Immature natural killer cell (primary cell): ENCODE results near the gene MAML3. TPM values are rescaled to one million over a fixed set of nuclear protein-coding genes. Genes with fewer than 3 reads are reported as not detected.

Experiments
- DNase-seq, 3 donors: peaks; one replicate each; pipeline ENCODE4 v3.0.0; 2022; ENCODE audit warnings: mixed read lengths in 1 of 3
- H3K27ac Mint-ChIP-seq, 6 donors: one replicate each; pipeline ENCODE4 v1.8.0; 2020; ENCODE audit warnings: mixed read lengths in 6 of 6, mild to moderate bottlenecking in 5 of 6, inconsistent platforms in 4 of 6, moderate library complexity in 3 of 6
- H3K27me3 Mint-ChIP-seq, 3 donors: one replicate each; pipeline ENCODE4 v1.8.0; 2020 to 2021; ENCODE audit warnings: low read depth in 3 of 3, mild to moderate bottlenecking in 3 of 3, mixed read lengths in 3 of 3, moderate library complexity in 3 of 3, inconsistent platforms in 1 of 3
- H3K36me3 Mint-ChIP-seq, 3 donors: one replicate each; pipeline ENCODE4 v1.8.0; 2020; ENCODE audit warnings: mixed read lengths in 3 of 3, inconsistent platforms in 2 of 3, mild to moderate bottlenecking in 2 of 3
- H3K4me1 Mint-ChIP-seq, 2 donors: one replicate each; pipeline ENCODE4 v1.8.0; 2020; ENCODE audit warnings: inconsistent platforms in 2 of 2, mild to moderate bottlenecking in 2 of 2, mixed read lengths in 2 of 2, moderate library complexity in 1 of 2
- H3K4me3 Mint-ChIP-seq, 5 donors: one replicate each; pipeline ENCODE4 v1.8.0; 2020; ENCODE audit warnings: mild to moderate bottlenecking in 5 of 5, mixed read lengths in 5 of 5, inconsistent platforms in 3 of 5, moderate library complexity in 3 of 5
- H3K9me3 Mint-ChIP-seq, 6 donors: one replicate each; pipeline ENCODE4 v1.8.0; 2020; ENCODE audit warnings: mild to moderate bottlenecking in 6 of 6, mixed read lengths in 6 of 6, inconsistent platforms in 4 of 6, moderate library complexity in 3 of 6
- polyA plus RNA-seq, 3 donors: library from polyadenylated mRNA; unstranded; fragments of 300-500 nt; fragmentation: Illumina TruSeq; gene quantifications; one replicate each; pipeline ENCODE4 v1.2.3, GENCODE V29; 2021

The MAML3 gene
- polyA plus RNA-seq, 3 donors from 2014 or later, result 0.41 to 1.2 TPM; not detected in 1

DNA sequence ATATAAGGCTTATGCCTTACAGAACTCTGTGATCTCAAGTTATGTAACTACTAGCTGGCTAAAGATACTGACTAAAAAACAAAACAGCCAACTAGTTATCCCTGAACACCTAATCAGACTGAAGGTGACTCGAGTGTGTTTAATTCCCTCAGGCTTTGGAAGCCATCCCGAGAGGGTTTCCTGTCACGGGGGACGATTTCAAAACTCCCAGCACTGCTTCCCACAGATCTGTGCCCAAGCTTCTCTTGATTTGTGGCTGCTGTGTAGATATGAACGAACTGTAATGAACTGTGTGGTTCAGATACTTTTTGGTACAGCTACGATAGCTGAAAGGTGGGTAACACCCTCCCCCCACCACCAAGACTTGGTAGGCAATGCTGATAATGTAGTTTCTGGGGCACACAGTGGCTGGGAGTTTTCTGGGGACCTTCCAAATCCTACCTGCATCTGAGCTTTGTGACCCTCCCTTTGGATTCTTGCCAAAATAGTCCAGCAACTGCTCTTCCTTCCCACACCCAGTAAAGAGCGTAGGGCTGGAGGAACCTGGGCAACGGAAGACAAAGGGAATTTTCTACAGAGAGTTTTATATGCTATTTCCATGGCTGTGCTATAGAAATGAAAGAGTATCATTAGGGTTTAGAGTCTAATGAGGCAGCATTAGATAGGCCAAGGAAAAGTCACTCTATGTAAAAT lies 339.5 kb downstream of the MAML3 start:
- Mint-ChIP-seq H3K36me3 (peaks cover 0 to 8% (median 0%) of the 10 kb centered on the region in 3 donors), H3K9me3 (peaks cover 0 to 3% (median 0%) of the 10 kb centered on the region in 6 donors), H3K4me3 (no peak overlapping the region), H3K4me1 (peaks cover 14 to 36% of the 10 kb centered on the region in 2 donors), H3K27me3 (peaks cover 0 to 6% (median 6%) of the 10 kb centered on the region in 3 donors), H3K27ac (no peak overlapping the region)
- DNase-seq, result no peak

DNA sequence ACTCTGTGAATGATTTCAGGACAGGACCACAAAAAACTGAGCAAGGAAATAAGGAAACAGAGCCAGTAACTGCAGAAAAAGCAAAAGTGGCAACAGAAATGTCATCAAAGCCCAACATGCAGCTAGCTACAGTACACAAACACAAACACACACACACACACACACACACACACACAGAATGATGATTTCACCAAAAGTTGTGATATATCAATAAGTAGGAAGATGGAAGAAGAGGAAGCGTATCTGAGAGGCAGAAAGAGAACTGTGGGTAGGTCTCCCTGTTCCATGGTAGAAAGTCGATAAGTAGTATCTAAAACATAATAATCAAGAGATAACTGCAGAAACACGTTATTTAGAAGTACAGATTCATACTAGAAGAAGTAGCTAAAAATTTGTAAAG lies 340.1 kb downstream of the MAML3 start:
- Mint-ChIP-seq H3K36me3 (peaks cover 0 to 8% (median 0%) of the 10 kb centered on the region in 3 donors), H3K4me3 (no peak overlapping the region), H3K9me3 (peaks cover 0 to 3% (median 0%) of the 10 kb centered on the region in 6 donors), H3K27ac (no peak overlapping the region), H3K4me1 (peaks cover 18 to 42% of the 10 kb centered on the region in 2 donors), H3K27me3 (peaks cover 0 to 6% (median 5%) of the 10 kb centered on the region in 3 donors)
- no peak for DNase-seq

DNA sequence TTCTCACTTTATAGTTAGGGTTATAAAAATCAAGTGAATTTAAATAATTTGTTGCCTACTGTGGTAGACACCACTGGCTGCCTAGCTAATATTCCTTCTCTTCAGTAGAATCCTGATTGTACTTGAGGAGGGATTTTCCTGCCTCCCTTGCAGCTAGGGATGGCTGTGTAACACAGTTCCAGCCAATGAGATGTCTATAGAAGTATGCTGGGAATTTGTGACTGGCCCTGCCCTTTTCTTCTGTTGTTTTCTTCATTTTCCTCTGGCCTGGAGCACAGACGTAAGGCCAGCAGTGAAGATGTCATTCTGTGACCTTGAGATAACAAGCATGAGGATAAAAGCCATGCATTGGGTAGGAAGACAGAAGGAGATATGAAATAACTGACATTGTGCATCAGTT lies 343.3 kb downstream of the MAML3 start:
- H3K36me3 Mint-ChIP-seq, result peaks cover 0 to 4% (median 0%) of the 10 kb centered on the region in 3 donors
- peaks cover 16 to 36% of the 10 kb centered on the region in 2 donors for H3K4me1 Mint-ChIP-seq
- DNase-seq, result no peak
- peaks cover 0 to 2% (median 1%) of the 10 kb centered on the region in 3 donors for H3K27me3 Mint-ChIP-seq
- no peaks in the 10 kb centered on the region for H3K9me3 Mint-ChIP-seq
- no peak overlapping the region for H3K4me3 Mint-ChIP-seq
- H3K27ac Mint-ChIP-seq, result no peak overlapping the region

DNA sequence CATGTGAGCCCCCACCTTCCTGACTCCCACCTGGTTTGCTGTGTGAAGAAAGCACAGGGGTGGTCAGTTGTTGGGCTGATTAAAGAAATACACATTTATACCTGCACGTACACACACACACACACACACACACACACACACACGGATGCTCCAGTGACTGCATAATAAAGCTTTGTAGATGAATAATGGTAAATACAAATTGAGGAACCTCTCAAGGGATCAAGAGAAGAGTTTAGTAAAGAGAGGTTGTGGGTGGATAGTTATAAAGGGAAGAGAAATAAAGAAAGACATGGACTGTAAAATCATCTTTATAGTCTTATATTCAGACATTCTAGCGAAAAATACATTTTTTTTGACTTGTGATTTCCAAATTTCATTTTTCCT lies 344.2 kb downstream of the MAML3 start:
- H3K27ac Mint-ChIP-seq, result peak overlapping the region; percentile 1 to 80 (median 54)
- peaks cover 14 to 30% of the 10 kb centered on the region in 2 donors for H3K4me1 Mint-ChIP-seq
- peak overlapping the region; percentile 40 to 64 (median 57) for H3K4me3 Mint-ChIP-seq
- no peaks in the 10 kb centered on the region for H3K9me3 Mint-ChIP-seq
- peaks cover 0 to 4% (median 0%) of the 10 kb centered on the region in 3 donors for H3K36me3 Mint-ChIP-seq
- DNase-seq, result no peak
- peaks cover 0 to 2% (median 1%) of the 10 kb centered on the region in 3 donors for H3K27me3 Mint-ChIP-seq

DNA sequence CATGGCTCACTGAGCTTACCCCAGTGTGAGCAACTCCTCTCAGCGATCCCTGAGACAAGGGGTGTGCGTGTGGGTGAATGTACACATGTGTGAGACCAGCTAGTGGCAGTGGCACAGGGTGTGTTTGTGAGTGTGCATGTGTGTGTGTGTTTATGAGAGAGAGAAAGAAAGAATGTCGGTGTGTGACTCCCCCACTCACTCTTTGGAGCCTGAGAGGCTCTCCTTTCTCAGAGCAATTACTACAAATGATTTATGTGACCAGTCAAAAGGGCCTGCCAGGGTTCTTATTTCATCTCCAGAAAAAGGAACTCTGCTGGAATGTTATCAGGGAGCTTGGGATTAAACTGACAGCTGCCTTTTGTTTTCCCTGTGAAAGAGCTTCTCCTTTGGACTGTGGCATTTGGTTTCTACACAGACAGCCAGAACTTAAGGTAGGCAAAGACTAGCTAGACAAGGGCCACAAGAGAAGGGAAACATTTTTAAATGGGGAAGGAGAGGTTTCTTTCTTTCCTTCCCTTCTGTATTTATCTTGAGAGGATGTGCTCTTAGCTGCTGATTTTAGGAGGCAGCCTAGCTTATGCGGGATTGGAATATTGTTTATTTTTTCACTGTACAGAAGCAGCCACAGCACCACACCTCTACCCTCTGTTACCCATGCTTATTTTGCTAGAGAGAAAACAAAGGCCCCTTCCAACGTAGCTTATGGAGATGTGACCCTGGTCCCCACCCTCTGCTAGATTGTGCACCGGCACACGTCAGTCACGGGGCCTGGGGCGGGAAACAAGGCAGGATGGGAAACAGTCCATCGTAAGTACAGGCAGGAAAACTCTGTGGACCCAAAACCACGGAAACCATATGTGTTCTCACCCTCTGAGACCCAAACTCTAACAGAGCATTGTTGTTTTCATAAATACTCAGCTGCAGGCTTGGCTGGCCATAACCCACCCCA lies 344.9 kb downstream of the MAML3 start:
- H3K36me3 Mint-ChIP-seq, result peaks cover 0 to 4% (median 0%) of the 10 kb centered on the region in 3 donors
- H3K27me3 Mint-ChIP-seq, result peaks cover 0 to 2% (median 1%) of the 10 kb centered on the region in 3 donors
- H3K4me3 Mint-ChIP-seq, result peak overlapping the region; percentile 40 to 64 (median 57)
- no peaks in the 10 kb centered on the region for H3K9me3 Mint-ChIP-seq
- peak in 2 of 3 donors; percentile 20 to 32 for DNase-seq
- H3K4me1 Mint-ChIP-seq, result peaks cover 14 to 30% of the 10 kb centered on the region in 2 donors
- H3K27ac Mint-ChIP-seq, result peak overlapping the region; percentile 19 to 80 (median 54)

DNA sequence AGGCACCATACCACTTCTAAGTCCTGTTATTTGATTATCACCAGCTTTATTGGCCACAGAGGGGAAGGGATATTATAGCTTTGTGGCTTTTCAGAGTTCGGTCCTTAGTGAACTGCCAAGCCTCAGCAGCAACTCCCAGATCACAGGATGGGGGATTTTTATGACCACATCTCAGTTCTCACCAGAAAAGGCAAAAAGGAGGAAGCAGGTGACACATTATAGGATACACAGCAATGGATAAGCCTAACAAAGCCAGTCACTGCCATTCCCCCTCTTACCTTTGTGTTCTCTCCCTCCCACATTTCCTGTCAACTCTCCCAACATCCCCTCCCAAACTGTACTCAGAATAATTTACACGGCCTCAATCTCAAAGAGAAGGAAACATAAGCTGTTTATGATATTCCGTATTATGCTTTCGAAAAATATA lies 345.6 kb downstream of the MAML3 start:
- Mint-ChIP-seq H3K36me3 (peaks cover 0 to 4% (median 0%) of the 10 kb centered on the region in 3 donors), H3K4me1 (peaks cover 16 to 36% of the 10 kb centered on the region in 2 donors), H3K27me3 (peaks cover 0 to 2% (median 1%) of the 10 kb centered on the region in 3 donors), H3K9me3 (no peaks in the 10 kb centered on the region), H3K27ac (peak overlapping the region in 3 of 6 donors; percentile 13 to 72 (median 36)), H3K4me3 (peak overlapping the region in 1 of 5 donors; percentile 44)
- DNase-seq, result no peak

DNA sequence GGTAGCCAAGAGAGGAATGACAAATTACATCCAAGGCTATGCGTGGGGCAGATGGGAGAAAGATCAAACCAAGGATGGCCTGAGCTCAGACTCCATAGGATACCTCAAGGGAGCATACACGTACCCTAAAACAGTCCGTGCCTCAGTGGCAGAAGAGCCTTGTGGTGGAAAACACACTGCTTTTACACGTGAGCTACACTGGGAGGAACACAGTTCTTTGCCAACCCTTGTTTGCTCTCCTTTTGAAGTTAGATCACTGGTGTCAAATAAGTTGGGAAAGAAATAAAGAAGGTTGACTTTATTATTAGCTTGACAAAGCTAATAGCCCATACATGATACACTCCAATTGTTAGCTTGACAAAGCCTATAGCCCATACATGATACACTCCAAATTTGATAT lies 346.5 kb downstream of the MAML3 start:
- no peak for DNase-seq
- Mint-ChIP-seq H3K9me3 (no peaks in the 10 kb centered on the region), H3K4me1 (peaks cover 18 to 43% of the 10 kb centered on the region in 2 donors), H3K36me3 (peaks cover 0 to 4% (median 0%) of the 10 kb centered on the region in 3 donors), H3K27me3 (peaks cover 0 to 2% (median 1%) of the 10 kb centered on the region in 3 donors), H3K27ac (peak overlapping the region in 1 of 6 donors; percentile 32), H3K4me3 (no peak overlapping the region)

DNA sequence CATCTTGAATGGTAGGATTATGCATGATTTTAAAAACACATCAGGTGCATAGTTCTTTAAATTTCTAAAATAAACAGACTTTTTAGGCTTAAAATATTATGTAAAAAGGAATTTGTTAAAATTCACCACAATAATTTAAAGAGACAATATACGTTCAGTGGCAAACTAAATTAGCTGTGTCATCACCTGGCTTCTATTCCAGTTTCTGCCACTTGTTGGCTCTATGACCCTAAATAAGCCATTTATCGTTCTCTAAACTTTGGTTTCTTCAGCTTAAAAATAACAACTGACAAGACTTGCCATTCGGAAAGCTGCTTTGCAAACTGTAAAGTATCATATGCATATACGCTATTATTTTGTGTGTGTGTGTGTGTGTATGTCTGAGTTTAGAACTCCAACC lies 347.1 kb downstream of the MAML3 start:
- Mint-ChIP-seq H3K4me1 (peaks cover 18 to 43% of the 10 kb centered on the region in 2 donors), H3K36me3 (peaks cover 0 to 4% (median 0%) of the 10 kb centered on the region in 3 donors), H3K27me3 (peaks cover 0 to 2% (median 1%) of the 10 kb centered on the region in 3 donors), H3K9me3 (no peaks in the 10 kb centered on the region), H3K27ac (peak overlapping the region in 1 of 6 donors; percentile 32), H3K4me3 (no peak overlapping the region)
- no peak for DNase-seq

DNA sequence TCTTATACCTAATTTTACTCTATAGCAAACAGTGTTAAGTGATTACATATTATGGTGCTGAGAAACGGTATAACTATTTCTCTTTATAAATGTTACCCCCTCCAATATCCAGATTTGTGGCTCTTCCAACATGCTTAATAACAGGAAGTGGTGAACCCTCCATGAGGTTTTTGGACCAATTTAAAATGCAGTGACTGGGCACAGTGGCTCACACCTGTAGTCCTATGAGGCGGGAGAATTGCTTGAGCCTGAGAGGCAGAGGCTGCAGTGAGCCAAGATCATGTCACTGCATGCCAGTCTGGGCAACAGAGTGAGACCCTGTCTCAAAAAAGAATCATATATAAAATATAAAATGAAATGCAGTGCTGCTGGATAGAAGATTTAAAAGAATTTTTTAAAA lies 351.1 kb downstream of the MAML3 start:
- DNase-seq, result no peak
- Mint-ChIP-seq H3K4me3 (no peak overlapping the region), H3K9me3 (no peaks in the 10 kb centered on the region), H3K27me3 (peaks cover 0 to 2% (median 1%) of the 10 kb centered on the region in 3 donors), H3K36me3 (no peaks in the 10 kb centered on the region), H3K4me1 (peaks cover 4 to 18% of the 10 kb centered on the region in 2 donors), H3K27ac (no peak overlapping the region)

DNA sequence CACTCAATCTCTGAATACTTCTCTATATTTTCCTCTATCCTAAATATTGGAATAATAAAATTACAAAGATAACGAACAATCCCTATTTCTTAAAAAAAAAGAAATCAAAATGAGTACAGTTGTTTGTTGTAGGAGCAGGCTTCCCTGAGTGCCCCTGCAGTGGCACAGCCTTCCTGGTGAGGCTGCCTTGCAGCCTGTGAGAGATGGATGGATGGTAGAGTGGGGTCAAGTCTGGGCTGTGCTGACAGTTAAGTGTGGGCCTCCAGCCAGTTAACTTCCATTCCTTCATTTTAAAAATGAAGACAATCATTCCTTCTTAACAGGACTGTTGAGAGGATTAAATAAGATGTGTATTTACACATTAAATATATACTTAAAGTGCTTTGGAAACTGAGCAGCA lies 351.5 kb downstream of the MAML3 start:
- Mint-ChIP-seq H3K27me3 (peaks cover 0 to 2% (median 1%) of the 10 kb centered on the region in 3 donors), H3K27ac (no peak overlapping the region), H3K36me3 (no peaks in the 10 kb centered on the region), H3K4me1 (peaks cover 4 to 18% of the 10 kb centered on the region in 2 donors), H3K4me3 (no peak overlapping the region), H3K9me3 (no peaks in the 10 kb centered on the region)
- DNase-seq, result no peak

DNA sequence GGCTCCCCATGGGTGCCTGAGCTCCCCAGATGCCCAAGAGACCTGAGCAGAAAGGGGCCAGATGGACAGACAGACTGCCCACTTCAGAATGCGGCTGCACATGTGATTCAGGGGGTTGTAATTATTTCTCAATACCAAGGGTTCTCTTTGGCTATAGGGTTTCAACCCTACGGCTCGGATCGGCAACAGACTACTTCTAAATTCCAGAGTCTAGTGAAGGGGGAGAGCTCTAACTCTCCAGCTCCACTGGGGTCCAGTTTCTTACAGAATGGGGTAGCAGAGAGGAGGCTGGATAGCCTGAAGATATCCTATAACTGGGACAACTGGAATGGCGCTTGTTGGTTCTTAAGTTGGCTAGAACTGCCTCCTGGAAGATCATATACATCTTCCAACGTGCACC lies 352.1 kb downstream of the MAML3 start:
- no peaks in the 10 kb centered on the region for H3K9me3 Mint-ChIP-seq
- peaks cover 4 to 18% of the 10 kb centered on the region in 2 donors for H3K4me1 Mint-ChIP-seq
- H3K27me3 Mint-ChIP-seq, result no peaks in the 10 kb centered on the region
- H3K36me3 Mint-ChIP-seq, result no peaks in the 10 kb centered on the region
- no peak overlapping the region for H3K4me3 Mint-ChIP-seq
- no peak overlapping the region for H3K27ac Mint-ChIP-seq
- no peak for DNase-seq

DNA sequence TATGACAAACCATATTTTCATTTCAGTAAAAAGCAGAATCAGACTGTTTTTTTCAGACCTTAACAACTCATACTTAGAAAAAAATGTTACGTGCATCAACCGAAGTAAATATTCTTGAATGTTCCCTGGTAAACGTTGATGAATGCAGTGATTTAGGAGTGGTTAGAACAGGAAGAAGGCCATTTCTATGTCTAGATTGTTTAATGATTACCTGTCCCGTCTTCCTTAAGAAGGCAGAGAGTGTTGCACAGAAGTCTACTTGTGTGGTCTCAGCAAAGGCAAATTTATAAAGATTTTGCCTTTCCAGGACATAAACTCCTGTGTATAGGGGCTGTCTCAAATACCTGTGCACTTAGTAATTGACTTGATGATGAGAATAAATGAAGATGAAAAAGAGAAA lies 353.9 kb downstream of the MAML3 start:
- H3K9me3 Mint-ChIP-seq, result no peaks in the 10 kb centered on the region
- no peak overlapping the region for H3K27ac Mint-ChIP-seq
- no peak overlapping the region for H3K4me3 Mint-ChIP-seq
- peaks cover 0 to 2% (median 0%) of the 10 kb centered on the region in 3 donors for H3K27me3 Mint-ChIP-seq
- H3K36me3 Mint-ChIP-seq, result no peaks in the 10 kb centered on the region
- H3K4me1 Mint-ChIP-seq, result peaks cover 4 to 18% of the 10 kb centered on the region in 2 donors
- DNase-seq, result no peak

DNA sequence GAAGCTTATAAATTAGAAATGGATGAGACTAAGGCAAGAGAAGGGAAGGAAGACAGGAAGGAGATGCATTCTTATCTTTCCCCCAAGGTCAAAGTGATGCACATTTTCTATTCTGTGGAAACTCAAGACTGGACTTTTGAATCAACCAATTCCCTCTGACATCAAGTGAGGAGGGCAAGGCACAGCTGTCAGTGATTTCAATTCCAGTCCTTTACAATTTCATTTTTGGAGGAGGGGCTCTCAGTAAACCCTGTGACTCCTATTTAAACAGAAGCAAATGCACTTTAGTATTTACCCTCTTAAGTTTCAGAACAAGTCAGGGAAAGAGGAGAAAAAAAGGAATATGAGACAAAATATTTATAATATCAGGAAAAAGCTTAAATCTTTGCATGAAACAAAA lies 354.4 kb downstream of the MAML3 start:
- H3K4me1 Mint-ChIP-seq, result peaks cover 4 to 18% of the 10 kb centered on the region in 2 donors
- no peaks in the 10 kb centered on the region for H3K9me3 Mint-ChIP-seq
- peaks cover 0 to 2% (median 0%) of the 10 kb centered on the region in 3 donors for H3K27me3 Mint-ChIP-seq
- H3K4me3 Mint-ChIP-seq, result no peak overlapping the region
- no peaks in the 10 kb centered on the region for H3K36me3 Mint-ChIP-seq
- DNase-seq, result no peak
- no peak overlapping the region for H3K27ac Mint-ChIP-seq
